GM21390 (cell line): ENCODE measurements around the gene GLYAT.
"Not testable (repeated sequence)": the region's sequence is repeated elsewhere in the genome, so short reads cannot be mapped to it uniquely, and the experiment has no call there.

Experiments
- ATAC-seq: cut with Tn5 transposase; IDR thresholded peaks from one replicate; pipeline ENCODE4 v1.9.1; 2021; ENCODE audit not compliant: unreplicated experiment

The GLYAT gene

GRCh38 chr11:58744988-58745704, 13.4 kb upstream of the GLYAT start:
- no peak for ATAC-seq

- no peak for ATAC-seq
These were observed 11.5 kb upstream of the GLYAT start for GRCh38 chr11:58742981-58743880.

DNA sequence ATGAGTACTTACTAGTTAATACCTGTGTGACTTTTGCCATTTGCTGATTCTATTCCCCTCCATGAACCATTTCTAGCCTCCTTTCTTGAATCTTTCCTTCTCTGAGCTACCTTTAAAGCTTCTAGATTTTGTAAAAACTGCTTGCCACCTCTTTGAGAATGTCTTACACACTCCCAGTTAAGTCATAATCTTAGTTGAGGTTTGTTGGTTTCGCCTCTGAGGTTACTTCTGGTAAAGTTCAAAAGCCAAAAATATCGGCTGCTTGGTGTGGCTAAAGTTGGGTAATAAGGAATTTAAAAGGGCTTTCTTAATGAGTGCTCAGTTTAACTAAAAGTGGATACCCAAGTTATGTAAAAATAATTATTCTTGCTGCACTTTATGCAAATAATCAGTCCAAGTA, 10.4 kb upstream of the GLYAT start:
- no peak for ATAC-seq

- ATAC-seq, result no peak
These were observed 9.4 kb upstream of the GLYAT start for GRCh38 chr11:58741127-58741526.

GRCh38 chr11:58740447-58740846, 8.7 kb upstream of the GLYAT start:
- no peak for ATAC-seq

- no peak for ATAC-seq
These were observed 8.1 kb upstream of the GLYAT start for GRCh38 chr11:58739725-58740430.

DNA sequence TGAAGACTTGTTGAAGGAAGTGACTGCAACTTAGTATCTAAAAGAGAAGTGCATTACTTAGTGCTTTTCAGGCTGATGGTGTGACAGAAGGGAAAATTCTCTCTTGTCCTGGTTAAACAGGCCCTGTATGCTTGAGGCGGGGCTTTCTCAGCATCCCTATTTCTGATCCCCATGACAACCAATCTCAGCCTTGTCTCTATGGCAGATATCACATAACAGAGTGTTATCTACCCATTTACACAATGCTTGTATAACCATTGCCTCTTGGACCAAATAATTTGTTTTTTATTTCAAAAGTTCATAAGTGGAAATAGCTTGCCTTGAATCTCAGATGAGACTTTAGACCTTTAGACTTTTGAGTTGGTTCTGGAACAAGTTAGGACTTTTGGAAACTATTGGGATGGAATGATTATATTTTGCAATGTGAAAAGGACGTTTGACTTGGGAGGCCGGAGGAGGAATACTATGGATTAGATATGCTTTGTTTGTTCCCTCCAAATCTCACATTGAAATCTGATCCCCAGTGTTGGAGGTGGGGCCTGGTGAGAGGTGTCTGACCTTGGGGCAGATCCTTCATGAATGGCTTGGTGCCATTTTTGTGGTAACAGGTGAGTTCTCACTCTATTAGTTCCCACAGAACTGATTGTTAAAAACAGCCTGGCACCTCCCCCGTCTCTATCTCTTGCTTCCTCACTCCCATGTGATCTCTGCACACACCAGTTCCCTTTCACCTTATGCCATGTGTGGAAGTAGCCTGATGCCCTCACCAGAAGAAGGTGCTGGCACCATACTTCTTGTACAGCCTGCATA, 3.1 kb upstream of the GLYAT start:
- ATAC-seq, result no peak

- ATAC-seq, result no peak
These were observed 1.1 kb downstream of the GLYAT start for GRCh38 chr11:58730507-58731089.

DNA sequence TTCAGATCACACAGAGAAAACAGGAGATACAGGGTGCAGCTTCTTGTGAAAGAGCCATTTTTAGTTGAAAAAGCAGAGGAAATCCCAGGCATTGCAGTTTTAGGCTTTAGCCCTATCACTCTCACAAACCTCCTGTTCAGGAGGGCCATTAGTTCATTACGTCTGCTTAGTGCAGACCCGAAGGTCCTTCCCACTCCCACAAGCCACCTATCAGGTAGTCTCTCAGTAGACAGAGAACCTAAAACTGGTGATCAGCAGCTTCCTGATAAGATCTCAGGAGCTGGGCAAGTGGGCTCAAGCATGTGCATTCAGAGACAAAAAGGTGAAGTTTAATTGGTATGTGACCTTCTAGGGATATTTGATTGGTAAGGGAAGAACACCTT, 4.3 kb downstream of the GLYAT start:
- no peak for ATAC-seq

GRCh38 chr11:58726737-58727414, 4.9 kb downstream of the GLYAT start:
- no peak for ATAC-seq

GRCh38 chr11:58719406-58720117, 12.2 kb downstream of the GLYAT start:
- ATAC-seq, result no peak

DNA sequence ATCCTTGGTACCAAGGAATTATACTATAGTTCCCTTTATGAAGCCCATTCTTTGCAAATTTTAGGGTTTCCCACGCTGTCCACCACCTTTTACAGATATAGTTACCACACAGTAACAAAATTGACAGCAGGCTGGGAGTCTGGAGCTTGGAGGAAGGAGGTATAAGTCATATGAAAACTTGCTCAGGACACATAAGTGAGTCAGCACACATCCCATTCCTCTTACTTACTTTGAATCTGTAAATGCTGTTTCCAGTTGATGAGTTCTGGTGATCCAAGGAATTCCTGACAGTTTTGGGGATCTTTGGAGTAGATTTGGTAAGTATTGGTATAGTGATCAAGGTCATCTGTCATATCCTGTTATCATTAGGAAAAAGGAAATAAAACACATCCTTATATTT, 19.2 kb downstream of the GLYAT start:
- ATAC-seq, result no peak

DNA sequence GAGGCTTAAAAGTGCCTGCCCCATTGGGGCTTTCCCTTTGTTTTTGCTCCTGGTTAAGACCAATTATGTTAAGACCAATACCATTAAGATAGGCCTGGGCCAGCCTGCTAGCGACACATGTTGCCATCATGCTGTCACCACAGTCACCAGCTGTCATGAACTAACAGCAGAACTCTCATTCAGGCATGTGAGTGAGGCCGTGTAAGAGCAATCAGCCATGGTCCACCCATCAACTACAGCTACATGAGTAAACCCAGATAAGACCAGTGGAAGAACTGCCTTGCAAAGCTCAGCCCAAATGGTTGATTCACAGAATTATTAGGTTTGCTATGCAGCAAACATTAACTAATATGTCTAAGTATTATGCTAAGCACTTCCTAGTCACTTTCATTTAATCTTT, 19.9 kb downstream of the GLYAT start:
- ATAC-seq, result no peak

DNA sequence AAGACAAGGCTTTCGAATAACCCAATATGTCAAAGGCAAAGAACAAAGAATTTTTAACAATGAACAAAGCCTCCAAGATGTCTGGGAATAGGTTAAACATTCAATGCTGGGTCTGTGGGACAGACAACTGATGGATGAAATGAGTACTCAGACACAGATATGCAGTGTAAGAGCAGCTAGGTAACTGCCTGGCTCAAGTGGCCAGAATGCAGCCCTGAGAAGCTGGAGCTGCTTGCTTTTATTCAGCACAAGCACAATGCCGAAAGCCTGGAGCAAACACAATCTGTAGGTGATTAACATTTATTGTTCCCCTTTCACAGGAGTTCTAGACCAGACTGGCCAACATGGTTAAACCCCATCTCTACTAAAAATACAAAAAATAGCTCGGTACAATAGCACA, 24.0 kb downstream of the GLYAT start:
- ATAC-seq, result no peak

DNA sequence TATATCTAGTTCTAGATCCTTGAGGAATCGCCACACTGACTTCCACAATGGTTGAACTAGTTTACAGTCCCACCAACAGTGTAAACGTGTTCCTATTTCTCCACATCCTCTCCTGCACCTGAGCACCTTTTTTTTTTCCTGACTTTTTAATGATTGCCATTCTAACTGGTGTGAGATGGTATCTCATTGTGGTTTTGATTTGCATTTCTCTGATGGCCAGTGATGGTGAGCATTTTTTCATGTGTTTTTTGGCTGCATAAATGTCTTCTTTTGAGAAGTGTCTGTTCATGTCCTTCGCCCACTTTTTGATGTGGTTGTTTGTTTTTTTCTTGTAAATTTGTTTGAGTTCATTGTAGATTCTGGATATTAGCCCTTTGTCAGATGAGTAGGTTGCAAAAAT, 34.9 kb downstream of the GLYAT start:
- ATAC-seq, result not testable (repeated sequence)

GRCh38 chr11:58693026-58693425, 38.7 kb downstream of the GLYAT start:
- ATAC-seq, result no peak

DNA sequence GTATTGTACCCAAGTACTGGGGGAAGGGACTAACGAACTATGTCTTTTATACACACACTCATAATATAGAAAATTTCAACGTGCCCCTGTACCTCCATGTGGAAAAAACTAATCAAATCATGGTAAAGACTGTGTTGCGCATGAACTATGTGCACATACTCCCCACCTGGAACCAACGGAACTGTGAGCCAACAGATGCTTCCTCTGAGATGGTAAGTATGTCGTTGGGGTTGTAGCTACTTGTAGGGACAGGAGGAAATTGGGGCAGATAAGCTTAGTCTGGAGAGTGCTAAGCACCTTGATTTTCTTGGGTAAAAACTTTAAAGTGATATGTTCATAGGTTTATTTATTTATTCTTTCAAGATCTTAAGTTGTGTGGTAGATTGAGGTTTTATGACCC, 40.1 kb downstream of the GLYAT start:
- no peak for ATAC-seq

DNA sequence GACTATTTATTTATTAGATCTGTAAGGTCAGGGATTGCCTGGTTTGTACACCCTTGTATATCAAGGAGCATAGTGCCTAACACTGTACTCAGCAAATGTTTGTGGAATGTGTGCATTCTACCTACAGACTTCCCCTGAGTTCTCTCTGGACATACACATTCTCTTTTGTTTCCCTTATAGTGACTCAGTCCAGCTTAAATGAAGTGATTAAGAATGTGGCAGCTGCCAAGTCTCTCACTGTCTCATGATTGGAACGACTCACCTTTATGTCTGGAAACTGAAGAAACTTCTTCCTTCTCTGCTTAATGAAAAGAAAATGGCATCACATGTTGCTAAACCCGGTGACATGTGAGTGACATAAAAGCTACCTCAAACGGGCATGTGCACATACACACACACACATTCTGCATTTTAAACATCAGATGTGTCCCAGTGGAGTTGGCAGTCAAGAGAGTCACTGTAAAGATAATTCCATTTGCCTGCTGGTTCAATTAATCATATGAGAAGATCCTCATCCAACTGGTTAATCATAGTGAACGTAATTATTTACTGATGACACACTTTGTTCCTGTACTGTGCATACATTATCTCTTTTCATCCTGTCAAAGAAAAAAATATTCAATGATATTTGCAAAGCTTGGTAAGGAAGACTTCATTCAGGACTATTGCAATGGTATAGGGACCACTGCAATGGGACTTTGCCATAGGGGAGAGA, 42.8 kb downstream of the GLYAT start:
- no peak for ATAC-seq
